HG03378 (cell line): ENCODE data around the gene REEP1.
"Not testable (repeated sequence)": the region's sequence is repeated elsewhere in the genome, so short reads cannot be mapped to it uniquely, and the experiment has no call there.

ENCODE experiments used
- ATAC-seq: cut with Tn5 transposase; IDR thresholded peaks from one replicate; pipeline ENCODE4 v1.9.1; 2021; ENCODE audit warnings: mild to moderate bottlenecking, moderate library complexity; ENCODE audit not compliant: unreplicated experiment

REEP1 gene

GRCh38 chr2:86347401-86347800 is 10.0 kb upstream of the REEP1 start:
- ATAC-seq = no peak

GRCh38 chr2:86345783-86346370 is 8.5 kb upstream of the REEP1 start:
- not testable (repeated sequence) for ATAC-seq

- no peak for ATAC-seq
Observed at GRCh38 chr2:86344404-86344803, 7.0 kb upstream of the REEP1 start.

DNA sequence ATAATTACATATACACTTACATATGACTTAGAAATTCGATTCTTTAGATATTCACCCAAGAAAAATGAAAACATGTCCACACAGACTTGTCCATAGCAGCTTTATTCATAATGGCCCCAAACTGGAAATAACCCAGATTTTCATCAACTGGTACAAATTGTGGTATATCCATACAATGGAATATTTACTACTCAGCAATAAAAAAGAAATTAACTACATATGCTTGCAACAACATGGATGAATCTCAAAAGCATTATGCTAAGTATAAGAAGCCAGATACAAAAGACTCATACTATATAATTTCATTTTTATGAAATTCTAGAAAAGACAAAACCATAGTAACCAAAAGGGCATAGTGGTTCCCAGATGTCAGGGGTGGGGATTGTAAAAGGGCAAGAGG is 5.1 kb upstream of the REEP1 start:
- ATAC-seq = no peak

DNA sequence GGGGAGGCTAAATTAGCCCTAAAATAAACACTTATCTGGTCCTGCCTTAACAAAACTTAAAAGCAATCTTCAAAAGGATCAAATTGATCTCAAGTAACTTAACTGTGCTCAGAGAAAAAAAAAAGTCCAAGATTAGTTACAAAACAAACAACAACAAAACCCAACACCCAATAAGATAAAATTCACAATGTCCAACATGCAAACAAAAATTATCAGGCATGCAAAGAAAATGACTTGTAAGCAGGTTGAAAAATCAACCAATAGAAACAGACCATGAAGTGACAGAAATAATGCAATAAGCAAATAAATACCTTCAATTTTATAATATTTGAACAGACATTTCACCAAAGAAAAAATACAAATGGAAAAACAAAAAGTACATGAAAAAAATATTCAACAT is 4.0 kb upstream of the REEP1 start:
- no peak for ATAC-seq

DNA sequence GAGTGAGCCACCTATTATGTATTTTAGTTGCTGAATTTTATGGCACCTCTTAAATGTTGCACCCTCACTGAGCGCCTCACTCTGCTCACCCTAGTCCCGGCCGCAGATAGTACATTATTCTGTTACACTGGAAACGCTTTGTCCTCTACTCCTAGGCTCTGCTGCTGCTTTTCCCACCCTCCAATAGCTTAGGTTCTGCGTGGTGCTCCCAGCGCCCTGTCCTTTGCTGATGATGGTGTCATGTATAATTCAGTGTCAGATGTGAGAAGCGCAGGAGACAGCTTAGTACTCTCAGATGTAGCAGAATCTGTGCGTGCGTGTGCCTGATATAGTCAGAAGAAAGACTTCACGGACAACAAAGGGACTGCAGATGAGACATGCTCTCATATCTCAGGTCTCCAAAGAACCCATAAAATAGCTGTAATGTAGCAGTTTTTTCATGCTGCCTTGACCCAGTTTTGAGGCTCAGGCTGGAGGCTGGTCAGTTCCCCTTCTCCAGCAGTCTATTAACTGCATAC is 1.4 kb upstream of the REEP1 start:
- ATAC-seq = no peak

DNA sequence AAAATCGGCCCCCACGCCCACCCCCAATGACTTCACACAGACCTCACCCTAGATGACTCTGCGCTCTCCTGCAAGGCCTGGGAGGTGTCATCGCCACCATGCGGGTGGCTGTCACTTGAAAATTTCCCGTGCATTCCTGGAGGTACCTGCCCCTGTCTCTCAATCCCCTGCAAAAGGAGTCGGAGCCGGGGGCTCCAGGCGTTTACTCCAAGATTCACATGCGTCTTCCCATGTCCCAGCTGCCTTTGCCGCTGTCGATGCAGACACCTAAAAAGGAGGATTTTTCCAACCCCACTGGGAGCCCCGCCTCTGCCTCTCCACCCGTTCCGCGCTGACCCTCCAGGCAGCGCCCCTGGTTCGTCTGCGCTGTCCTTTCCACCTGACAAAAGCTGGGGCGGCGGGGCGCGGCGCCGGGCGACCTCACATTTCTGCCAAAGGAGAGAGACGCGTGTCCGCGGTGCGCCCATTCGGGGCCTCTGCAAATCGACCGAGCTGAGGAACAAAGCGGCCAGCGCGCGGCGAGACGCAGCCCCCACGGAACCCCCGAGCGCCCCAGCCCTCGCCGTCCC is 667 bp downstream of the REEP1 start:
- no peak for ATAC-seq

DNA sequence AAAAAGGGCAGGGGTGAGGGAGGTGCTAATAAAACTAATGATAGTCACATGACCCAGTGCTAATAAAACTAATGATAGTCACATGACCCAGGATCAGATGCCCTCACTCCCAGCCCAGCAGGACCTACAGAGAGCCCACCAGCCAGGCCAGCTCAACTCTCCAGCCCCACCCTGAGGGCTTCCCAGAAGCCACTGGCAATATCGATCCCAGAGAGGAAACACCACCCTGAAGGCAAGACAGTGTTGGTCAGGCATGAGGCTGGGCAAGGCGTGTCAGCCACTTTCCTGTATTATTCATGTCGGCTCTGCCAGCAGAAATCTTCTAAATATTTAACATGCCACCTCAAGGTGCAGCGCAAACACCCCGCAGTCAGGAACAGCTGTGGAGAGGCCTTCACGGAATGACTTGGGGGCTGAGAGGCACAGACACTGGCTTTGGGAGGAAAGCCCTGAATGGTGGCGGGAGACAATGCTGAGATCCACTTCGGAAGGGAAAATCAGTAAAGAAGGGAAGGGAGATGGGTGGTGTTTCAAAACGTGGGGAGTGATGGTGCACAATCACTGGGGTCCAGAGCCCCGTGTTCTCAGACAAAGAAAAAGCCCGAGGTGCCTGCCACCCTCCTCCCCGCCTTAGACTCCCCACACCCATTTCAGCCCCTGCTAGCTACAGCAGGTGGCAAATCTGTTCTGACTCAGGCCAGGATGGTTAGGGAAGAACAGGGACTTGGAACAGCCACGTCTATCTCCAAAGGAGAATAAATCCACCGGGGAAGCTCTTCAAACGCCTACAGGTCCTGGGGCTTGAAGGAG is 1.4 kb downstream of the REEP1 start:
- ATAC-seq = no peak

GRCh38 chr2:86333378-86333777 is 4.0 kb downstream of the REEP1 start:
- ATAC-seq = no peak

GRCh38 chr2:86332654-86333053 is 4.8 kb downstream of the REEP1 start:
- no peak for ATAC-seq

DNA sequence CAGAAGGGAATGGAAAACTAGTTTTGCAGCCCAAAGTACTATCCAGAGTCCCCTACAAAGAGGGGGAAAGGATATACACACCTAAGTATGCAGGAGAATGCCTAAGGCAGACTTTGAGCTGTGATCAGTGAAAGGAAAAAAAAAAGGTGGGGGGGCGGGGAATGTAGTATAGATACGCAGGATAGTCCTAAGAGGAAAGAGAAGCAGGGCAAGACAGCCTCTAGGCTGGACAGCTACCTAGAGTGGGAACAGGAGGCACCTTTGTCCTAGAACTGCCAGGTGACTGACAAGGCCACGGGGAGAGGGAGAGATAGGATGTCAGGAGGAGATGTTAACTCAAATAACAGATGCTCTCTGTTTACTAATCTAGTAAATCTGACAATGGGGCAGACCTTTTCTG is 6.0 kb downstream of the REEP1 start:
- no peak for ATAC-seq

DNA sequence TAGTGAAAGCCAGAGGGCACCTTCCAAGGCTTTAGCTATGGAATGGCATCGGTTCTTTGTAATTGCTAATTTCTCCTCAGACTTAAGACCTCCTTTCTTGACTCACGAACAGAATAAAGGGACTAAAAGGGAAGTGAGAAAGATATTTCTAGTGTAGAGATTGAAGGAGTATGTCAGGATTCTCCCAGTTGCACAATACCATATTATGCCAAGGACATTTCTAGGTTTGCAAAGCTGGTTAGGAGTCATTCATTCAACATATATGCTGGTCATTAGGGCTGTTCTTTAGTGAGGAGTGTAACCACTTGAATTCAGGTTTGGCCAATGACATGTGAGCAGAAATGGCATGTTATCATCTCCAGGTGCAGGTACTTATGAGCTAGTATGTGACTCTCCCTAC is 7.4 kb downstream of the REEP1 start:
- no peak for ATAC-seq

GRCh38 chr2:86323273-86324021 is 14.0 kb downstream of the REEP1 start:
- ATAC-seq = no peak

DNA sequence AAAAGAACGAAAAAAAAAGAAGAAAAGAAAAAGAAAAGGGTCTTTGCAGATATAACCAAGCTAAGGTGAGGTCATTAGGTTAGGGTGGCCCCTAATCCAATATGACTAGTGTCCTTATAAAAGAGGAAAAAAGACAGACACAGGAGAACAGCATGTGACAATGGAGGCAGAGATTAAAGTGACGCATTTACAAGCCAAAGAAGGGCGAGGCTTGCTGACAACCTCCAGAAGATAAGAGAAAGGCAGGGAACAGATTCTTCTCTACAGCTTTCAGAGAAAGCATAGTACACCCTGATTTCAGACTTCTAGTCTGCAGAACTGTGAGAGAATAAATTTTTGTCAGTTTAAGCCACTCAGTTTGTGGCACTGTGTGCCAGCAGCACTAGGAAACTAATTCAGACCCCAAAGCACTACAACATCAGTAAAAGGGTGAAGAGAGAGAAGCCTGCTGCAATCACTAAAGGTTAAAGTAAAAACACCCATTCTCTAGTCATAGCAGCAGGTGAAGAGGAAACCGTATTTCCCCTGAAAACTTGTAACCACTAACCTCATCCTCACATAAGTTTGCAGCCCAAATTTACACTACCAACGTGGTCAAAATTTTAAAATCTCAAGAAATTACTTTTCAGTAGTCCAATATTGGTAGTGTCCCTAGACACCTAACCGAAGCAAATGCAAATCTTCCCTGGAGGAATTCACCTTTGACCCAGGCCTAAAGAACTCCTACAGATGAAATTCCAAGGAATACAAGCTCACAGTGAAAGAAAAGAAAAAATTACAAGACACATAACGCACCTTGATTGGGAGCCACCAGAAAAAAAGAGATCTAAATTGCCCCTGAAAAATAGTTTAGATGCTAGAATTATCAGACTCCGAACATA is 17.5 kb downstream of the REEP1 start:
- ATAC-seq = no peak

GRCh38 chr2:86315084-86315483 is 22.3 kb downstream of the REEP1 start:
- no peak for ATAC-seq

GRCh38 chr2:86314125-86314524 is 23.3 kb downstream of the REEP1 start:
- ATAC-seq = no peak

DNA sequence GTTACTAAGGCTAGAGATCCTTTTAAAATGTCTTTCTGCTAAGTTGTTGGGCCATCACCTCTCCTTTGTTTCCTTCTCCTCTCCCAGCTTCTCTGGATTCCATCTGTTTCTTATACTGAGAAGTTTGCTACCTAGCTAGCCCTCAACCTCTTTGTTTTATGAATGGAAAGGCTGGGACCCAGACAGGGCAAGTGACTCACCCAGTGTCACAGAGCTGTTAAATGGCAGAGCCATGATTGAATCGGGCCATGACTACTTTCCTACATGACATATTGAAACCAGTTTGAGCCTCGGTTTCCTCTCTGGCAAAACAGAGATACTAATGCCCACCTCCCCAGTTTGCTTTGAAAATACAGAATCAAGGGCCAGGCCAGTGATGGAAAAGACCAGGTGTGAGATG is 24.1 kb downstream of the REEP1 start:
- no peak for ATAC-seq

GRCh38 chr2:86311879-86312278 is 25.5 kb downstream of the REEP1 start:
- ATAC-seq = no peak

GRCh38 chr2:86309966-86310365 is 27.5 kb downstream of the REEP1 start:
- no peak for ATAC-seq

DNA sequence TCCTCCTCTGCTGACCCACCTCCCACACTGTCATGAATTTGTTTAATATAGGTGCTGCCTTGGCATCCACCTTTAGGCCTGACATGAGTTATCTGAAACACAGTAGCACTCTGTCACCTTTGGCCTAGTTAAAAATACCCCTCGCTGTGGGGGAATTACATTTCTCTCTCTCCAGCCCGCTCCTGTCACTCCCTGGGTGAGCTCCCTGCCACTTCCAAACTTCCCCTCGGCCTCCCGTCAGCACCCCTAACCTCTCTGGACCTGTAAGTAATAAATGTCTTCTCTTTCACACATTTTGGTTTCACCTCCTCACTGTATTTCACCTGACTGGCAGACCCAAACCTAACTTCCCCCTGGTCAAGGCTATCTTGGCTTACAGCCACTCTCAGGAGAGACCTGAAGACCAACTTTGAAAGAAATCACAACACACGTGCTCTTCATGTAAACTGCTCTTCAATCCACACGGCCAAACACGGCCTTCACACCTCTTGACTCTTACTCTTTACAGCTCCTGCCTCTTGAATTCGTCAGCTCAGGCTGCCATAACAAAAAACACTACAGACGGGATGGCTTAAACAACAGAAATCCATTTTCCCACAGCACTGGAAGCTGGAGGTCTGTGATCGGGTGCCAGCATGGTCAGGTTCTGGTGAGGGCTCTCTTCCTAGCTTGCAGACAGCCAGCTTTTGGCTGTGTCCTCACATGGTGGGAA is 28.3 kb downstream of the REEP1 start:
- ATAC-seq = no peak
